Adrenal gland (tissue), 5 donors: ENCODE results near the gene NLRP3.

Experiments used
- POLR2A ChIP-seq, 2 donors: fragments of 450-650 bp; IDR thresholded peaks; one replicate each; pipeline ENCODE4 v1.6.1; 2017; ENCODE audit warnings: antibody characterized with exemption in 2 of 2, mild to moderate bottlenecking in 2 of 2, moderate library complexity in 1 of 2
- TF ChIP-seq, protein P1 (sequence below), 6 experiments: fragments of 450-650 bp in 4 of 6; fragments of 200-600 bp in 2 of 6; sonication (generic) in 1 of 6; IDR thresholded peaks; 1 replicate in 5 of 6; 2 replicates in 1 of 6; pipeline versions ENCODE4 v1.5.1 to v1.8.0; 2016 to 2021; ENCODE audit warnings: antibody characterized with exemption in 6 of 6, mild to moderate bottlenecking in 2 of 6, moderate library complexity in 1 of 6
- donor health status: DM: no; HTN: no; CAD: no.

DNA sequence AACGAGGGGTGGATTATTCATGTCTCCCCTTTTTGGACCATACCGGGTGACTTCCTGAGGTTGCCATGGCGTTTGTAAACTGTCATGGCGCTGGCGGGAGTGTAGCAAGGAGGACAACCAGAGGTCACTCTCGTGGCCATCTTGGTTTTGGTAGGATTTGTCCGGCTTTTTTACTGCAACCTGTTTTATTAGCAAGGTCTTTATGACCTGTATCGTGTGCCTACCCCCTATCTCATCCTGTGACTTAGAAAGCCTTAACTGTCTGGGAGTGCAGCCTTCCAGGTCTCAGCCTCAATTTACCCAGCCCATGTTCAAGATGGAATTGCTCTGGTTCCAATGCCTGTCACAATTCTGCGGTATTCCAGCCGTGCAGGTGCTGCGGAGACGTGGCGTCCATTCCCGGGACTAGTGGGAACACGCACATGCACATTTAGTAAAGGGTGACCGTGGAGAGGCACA, 44.1 kb upstream of the NLRP3 start:
- TF ChIP-seq, protein P1, sequence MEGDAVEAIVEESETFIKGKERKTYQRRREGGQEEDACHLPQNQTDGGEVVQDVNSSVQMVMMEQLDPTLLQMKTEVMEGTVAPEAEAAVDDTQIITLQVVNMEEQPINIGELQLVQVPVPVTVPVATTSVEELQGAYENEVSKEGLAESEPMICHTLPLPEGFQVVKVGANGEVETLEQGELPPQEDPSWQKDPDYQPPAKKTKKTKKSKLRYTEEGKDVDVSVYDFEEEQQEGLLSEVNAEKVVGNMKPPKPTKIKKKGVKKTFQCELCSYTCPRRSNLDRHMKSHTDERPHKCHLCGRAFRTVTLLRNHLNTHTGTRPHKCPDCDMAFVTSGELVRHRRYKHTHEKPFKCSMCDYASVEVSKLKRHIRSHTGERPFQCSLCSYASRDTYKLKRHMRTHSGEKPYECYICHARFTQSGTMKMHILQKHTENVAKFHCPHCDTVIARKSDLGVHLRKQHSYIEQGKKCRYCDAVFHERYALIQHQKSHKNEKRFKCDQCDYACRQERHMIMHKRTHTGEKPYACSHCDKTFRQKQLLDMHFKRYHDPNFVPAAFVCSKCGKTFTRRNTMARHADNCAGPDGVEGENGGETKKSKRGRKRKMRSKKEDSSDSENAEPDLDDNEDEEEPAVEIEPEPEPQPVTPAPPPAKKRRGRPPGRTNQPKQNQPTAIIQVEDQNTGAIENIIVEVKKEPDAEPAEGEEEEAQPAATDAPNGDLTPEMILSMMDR (IDR thresholded peaks at IDR 0.05) = no peak
- TF ChIP-seq POLR2A (IDR thresholded peaks at IDR 0.05) = no peak
